ENCODE results near the gene IER5. TPM values are rescaled to one million over a fixed set of nuclear protein-coding genes. Genes with fewer than 3 reads are reported as not detected.
A peak's percentile ranks its signal among the peaks of the same experiment; 100 is the strongest.
"Not testable (repeated sequence)": the region's sequence is repeated elsewhere in the genome, so short reads cannot be mapped to it uniquely, and the experiment has no call there.

Gene IER5
- total RNA-seq, 6 experiments from 2014 or later = 35.7 to 49.1 (median 43.4) TPM

GRCh38 chr1:181114574-181115367 lies 26.3 kb downstream of the IER5 start:
- TF ChIP-seq CTCF (IDR thresholded peaks at IDR 0.05) = no peak
- Mint-ChIP-seq H3K36me3 (ENCODE audit: low read depth) (peaks cover 11% of the 10 kb centered on the region), H3K27me3 (ENCODE audit: insufficient read depth) (peaks cover 3% of the 10 kb centered on the region; the same call in 1 of the 2 replicates), H3K9me3 (peaks cover 9% of the 10 kb centered on the region; the same call in 1 of the 2 replicates), H3K4me3 (no peak overlapping the region), H3K4me1 (ENCODE audit: low read depth) (peaks cover 74% of the 10 kb centered on the region), H3K27ac (no peak overlapping the region)
- DNase-seq = no peak

GRCh38 chr1:181115368-181115684 lies 26.8 kb downstream of the IER5 start:
- Mint-ChIP-seq H3K4me1 (ENCODE audit: low read depth) (peaks cover 75% of the 10 kb centered on the region), H3K9me3 (peaks cover 9% of the 10 kb centered on the region; the same call in 1 of the 2 replicates), H3K36me3 (ENCODE audit: low read depth) (peaks cover 11% of the 10 kb centered on the region), H3K4me3 (no peak overlapping the region), H3K27ac (no peak overlapping the region), H3K27me3 (ENCODE audit: insufficient read depth) (0 out of 2 replicates have a peak, but pooled peaks cover 3% of the 10 kb centered on the region)
- no peak for TF ChIP-seq CTCF (IDR thresholded peaks at IDR 0.05)
- no peak for DNase-seq

- DNase-seq; H3K27me3 Mint-ChIP-seq (ENCODE audit: insufficient read depth); H3K4me3 Mint-ChIP-seq; H3K9me3 Mint-ChIP-seq; H3K27ac Mint-ChIP-seq; H3K36me3 Mint-ChIP-seq (ENCODE audit: low read depth): not testable (repeated sequence)
- peaks cover 76% of the 10 kb centered on the region for H3K4me1 Mint-ChIP-seq (ENCODE audit: low read depth)
These were observed 27.5 kb downstream of the IER5 start for GRCh38 chr1:181115971-181116370.

- H3K27ac Mint-ChIP-seq = peak overlapping the region; percentile 88
- H3K4me3 Mint-ChIP-seq = no peak overlapping the region
- TF ChIP-seq CTCF (IDR thresholded peaks at IDR 0.05) = no peak
- DNase-seq = no peak
- no peaks in the 10 kb centered on the region for H3K9me3 Mint-ChIP-seq
- no peaks in the 10 kb centered on the region for H3K27me3 Mint-ChIP-seq (ENCODE audit: insufficient read depth)
- H3K4me1 Mint-ChIP-seq (ENCODE audit: low read depth) = peaks cover 70% of the 10 kb centered on the region
- H3K36me3 Mint-ChIP-seq (ENCODE audit: low read depth) = no peaks in the 10 kb centered on the region
These were observed 28.4 kb downstream of the IER5 start for GRCh38 chr1:181116819-181117390.

GRCh38 chr1:181117648-181118449 lies 29.3 kb downstream of the IER5 start:
- Mint-ChIP-seq H3K27ac (peak overlapping the region; percentile 88), H3K4me1 (ENCODE audit: low read depth) (peaks cover 61% of the 10 kb centered on the region), H3K9me3 (no peaks in the 10 kb centered on the region), H3K27me3 (ENCODE audit: insufficient read depth) (no peaks in the 10 kb centered on the region), H3K4me3 (peak overlapping the region; percentile 6; the same call in 1 of the 2 replicates), H3K36me3 (ENCODE audit: low read depth) (no peaks in the 10 kb centered on the region)
- no peak for TF ChIP-seq CTCF (IDR thresholded peaks at IDR 0.05)
- DNase-seq = peak; percentile 82

All from HFFc6 (cell line).